ENCODE results near the gene N4BP3.

N4BP3 gene

DNA sequence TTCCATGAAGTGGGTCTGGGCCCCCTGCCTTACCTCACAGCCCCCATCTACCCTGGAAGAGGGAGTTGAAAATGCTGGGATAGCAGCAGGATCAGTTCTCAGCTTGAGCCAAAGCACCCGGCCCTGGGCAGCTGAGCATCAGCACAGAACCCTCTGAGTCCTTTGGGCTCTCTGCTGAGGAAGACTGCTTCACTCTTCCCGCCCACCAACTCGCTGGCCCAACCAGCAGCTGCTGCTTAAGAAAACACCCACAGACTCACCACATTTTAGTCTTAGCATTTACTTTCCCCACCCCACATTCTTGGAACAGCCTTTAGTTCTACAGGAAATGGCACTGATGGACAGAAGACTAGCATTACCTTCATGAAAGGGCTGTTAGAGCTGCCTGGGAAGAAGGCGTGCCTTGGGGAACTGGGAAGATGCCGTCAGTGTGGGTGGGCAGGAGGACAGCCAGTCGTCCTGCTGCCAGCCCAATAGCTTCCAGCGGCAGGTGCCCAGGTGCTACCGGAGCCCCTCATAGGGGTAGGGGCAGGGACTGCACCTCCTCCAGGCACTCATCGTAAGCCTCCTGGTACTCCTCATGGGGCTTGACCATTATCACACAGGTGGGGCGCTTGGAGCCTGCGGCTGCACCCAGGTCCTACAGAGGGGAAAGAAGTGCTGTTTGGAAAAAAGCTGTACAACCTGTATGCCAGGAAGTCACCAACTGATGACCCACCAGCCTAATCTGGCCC lies 36.0 kb downstream of the N4BP3 start:
- DNase-seq (ENCODE audit: extremely low read depth, insufficient read length) = no peak
- H3K36me3 ChIP-seq (ENCODE audit: control insufficient read depth, insufficient read depth, low read length) = peaks cover 42% of the 10 kb centered on the region
- H3K27me3 ChIP-seq (replicated peaks; ENCODE audit: control insufficient read depth, insufficient read depth, low read length) = no peaks in the 10 kb centered on the region
- TF ChIP-seq, protein P1, sequence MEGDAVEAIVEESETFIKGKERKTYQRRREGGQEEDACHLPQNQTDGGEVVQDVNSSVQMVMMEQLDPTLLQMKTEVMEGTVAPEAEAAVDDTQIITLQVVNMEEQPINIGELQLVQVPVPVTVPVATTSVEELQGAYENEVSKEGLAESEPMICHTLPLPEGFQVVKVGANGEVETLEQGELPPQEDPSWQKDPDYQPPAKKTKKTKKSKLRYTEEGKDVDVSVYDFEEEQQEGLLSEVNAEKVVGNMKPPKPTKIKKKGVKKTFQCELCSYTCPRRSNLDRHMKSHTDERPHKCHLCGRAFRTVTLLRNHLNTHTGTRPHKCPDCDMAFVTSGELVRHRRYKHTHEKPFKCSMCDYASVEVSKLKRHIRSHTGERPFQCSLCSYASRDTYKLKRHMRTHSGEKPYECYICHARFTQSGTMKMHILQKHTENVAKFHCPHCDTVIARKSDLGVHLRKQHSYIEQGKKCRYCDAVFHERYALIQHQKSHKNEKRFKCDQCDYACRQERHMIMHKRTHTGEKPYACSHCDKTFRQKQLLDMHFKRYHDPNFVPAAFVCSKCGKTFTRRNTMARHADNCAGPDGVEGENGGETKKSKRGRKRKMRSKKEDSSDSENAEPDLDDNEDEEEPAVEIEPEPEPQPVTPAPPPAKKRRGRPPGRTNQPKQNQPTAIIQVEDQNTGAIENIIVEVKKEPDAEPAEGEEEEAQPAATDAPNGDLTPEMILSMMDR (IDR thresholded peaks at IDR 0.05; ENCODE audit: insufficient read depth, low read length, poor library complexity, severe bottlenecking) = no peak
- no peak overlapping the region for H3K4me3 ChIP-seq (replicated peaks; ENCODE audit: low read depth, low read length)

DNA sequence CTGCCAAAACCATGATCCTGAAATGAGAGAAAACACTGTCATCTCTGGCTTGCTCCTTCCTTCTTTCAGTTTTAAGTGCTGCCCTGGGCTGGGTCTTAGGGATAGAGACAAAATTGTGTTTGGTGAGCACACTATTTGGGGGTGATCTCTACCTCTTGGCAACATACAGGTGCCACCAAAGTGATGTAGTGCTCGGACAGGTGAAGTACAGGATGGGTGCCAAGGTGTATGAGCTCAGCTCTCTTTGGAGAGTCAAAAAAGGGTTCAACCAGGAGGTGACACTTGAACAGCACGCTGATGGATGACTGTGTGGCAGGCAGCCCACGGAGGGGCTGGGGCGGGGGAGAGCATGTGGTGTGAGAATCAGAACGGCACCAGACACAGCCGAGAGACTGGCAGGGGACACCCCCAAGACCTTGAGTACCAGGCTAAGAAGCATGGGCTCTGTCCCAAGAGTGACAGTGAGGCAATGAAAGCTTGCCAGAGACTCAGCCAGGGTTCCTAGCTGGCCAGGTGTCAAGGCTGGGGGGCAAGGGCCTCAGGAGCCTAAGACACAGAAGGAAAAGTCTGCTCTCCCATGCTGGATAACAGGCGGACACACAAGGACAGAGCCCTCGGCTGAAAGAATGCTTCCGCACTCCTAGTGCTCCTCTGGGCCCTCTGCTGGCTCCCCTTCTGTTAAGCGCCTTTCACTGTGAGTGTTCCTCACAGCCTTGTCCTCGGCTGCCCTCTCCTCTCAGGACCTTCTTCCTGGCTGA lies 37.8 kb downstream of the N4BP3 start:
- H3K36me3 ChIP-seq (ENCODE audit: control insufficient read depth, insufficient read depth, low read length) = peaks cover 34% of the 10 kb centered on the region
- TF ChIP-seq, protein P1 (IDR thresholded peaks at IDR 0.05; ENCODE audit: insufficient read depth, low read length, poor library complexity, severe bottlenecking) = no peak

DNA sequence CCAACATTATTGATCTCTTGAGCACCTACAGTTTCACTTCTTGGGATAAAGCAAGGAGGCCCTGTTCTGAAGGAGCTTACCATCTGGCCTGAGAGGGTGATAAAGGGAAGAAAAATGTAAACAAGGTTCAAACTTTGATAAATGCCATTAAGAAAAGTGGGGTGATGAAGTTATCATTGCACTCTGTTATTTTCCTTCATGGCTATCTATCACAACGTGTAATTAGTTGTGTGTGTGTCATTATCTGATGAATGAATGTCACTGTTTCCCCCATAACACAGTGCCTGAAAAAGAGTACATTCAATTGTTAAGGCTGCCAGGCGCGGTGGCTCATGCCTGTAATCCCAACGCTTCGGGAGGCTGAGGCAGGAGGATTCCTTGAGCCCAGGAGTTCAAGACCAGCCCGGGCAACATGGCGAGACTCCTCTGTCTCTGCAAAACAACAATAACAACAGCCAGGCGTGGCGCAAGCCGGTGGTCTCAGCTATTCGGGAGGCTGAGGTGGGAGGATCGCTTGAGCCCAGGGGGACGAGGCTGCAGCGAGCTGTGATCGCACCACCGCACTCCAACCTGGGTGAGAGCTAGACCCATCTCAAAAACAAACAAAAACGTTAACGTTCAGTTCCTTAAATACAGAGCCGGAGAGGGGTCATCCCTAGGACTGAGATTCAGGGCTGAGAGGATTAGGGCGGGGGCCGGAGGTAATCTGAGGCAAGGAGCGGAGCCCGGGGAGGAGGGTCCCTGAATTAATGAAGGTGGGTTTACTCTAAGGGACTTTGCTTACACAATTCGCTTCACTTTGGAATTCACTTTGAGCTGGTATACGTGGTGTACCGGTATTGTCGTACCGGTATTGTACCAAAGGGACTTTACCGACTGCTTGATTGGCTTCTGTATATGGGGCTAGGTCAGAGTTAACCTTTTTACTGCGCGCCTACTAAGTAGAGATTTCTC lies 39.4 kb downstream of the N4BP3 start:
- H3K36me3 ChIP-seq (ENCODE audit: control insufficient read depth, insufficient read depth, low read length) = peaks cover 21% of the 10 kb centered on the region
- peak overlapping the region; percentile 66 for H3K4me3 ChIP-seq (replicated peaks; ENCODE audit: low read depth, low read length)
- H3K27me3 ChIP-seq (replicated peaks; ENCODE audit: control insufficient read depth, insufficient read depth, low read length) = no peaks in the 10 kb centered on the region
- no peak for DNase-seq (ENCODE audit: extremely low read depth, insufficient read length)
- TF ChIP-seq, protein P1 (IDR thresholded peaks at IDR 0.05; ENCODE audit: insufficient read depth, low read length, poor library complexity, severe bottlenecking) = no peak

More for the DNA sequence above, 37.8 kb downstream of the N4BP3 start:
- no peak overlapping the region for H3K4me3 ChIP-seq (replicated peaks; ENCODE audit: low read depth, low read length)
- DNase-seq (ENCODE audit: extremely low read depth, insufficient read length) = no peak
- H3K27me3 ChIP-seq (replicated peaks; ENCODE audit: control insufficient read depth, insufficient read depth, low read length) = no peaks in the 10 kb centered on the region

DNA sequence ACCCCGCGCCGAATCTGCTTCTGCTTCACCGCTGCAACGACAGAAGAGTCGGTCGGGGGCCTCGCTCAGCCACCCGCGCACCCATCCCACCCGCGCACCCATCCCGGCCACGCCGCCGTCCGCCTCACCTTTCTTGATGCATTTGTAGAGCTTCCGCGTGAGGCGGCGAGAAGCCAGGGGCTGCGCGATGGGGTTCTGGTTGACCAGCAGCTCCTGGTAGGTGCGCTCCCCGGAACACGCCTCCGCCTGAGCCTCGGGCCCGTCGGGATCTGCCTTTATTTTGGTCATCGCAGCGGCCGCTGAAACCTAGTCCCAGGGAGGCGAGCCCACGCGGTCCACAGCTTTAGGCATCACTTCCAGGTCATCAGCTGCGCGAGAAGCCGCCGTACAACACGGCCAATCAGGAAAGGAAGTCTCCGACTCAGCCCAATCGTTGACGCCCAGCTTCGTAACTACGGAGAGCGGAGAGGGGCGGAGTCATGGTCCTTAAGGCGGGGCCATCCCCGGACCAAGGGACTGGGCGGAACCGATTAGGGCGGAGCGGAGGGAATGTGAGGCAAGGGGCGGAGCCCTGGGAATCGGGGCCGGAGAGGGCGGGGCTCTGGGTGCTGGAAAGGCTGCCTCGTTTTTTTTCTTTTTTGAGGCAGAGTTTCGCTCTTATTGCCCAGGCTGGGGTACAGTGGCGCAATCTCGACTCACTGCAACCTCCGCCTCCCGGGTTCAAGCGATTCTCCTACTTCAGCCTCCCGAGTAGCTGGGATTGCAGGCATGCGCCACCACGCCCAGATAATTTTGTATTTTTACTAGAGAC lies 40.4 kb downstream of the N4BP3 start, which contains the start of gene NHP2:
Gene NHP2 (minus strand): TSS at position 356 of the 811 bp plus-strand sequence. CDS start 68 bp downstream, at position 288.
- peak within 1 kb of the TSS; percentile 66 for H3K4me3 ChIP-seq (replicated peaks; ENCODE audit: low read depth, low read length)
- peaks cover 13% of the 10 kb centered on the region for H3K36me3 ChIP-seq (ENCODE audit: control insufficient read depth, insufficient read depth, low read length)
- peak; percentile 94 for DNase-seq (ENCODE audit: extremely low read depth, insufficient read length)
- TF ChIP-seq, protein P1 (IDR thresholded peaks at IDR 0.05; ENCODE audit: insufficient read depth, low read length, poor library complexity, severe bottlenecking) = no peak
- H3K27me3 ChIP-seq (replicated peaks; ENCODE audit: control insufficient read depth, insufficient read depth, low read length) = no peaks in the 10 kb centered on the region

DNA sequence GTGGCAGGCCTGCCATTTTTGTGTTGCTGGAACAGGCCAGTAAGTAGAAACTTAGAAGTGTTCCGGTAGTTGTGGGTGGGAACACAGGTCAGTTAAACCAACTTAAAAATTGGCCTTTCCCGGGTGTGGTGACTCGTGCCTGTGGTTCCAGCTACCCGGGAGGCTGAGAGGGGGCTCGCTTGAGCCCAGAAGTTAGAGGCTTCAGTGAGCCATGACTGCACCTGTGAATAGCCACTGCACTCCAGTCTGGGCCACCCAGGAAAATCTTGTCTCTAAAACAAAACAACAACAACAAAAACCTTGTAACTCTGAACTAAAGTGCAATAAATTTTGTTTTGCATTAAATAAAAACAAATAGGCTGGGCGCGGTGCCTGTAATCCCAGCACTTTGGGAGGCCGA lies 41.7 kb downstream of the N4BP3 start:
- Histone ChIP-seq H3K4me3 (replicated peaks; ENCODE audit: low read depth, low read length) (no peak overlapping the region), H3K27me3 (replicated peaks; ENCODE audit: control insufficient read depth, insufficient read depth, low read length) (no peaks in the 10 kb centered on the region), H3K36me3 (ENCODE audit: control insufficient read depth, insufficient read depth, low read length) (peaks cover 6% of the 10 kb centered on the region)
- no peak for DNase-seq (ENCODE audit: extremely low read depth, insufficient read length)
- TF ChIP-seq, protein P1 (IDR thresholded peaks at IDR 0.05; ENCODE audit: insufficient read depth, low read length, poor library complexity, severe bottlenecking) = no peak

All from GM06990 (cell line).